ENCODE results near the gene ZFR2. TPM values are rescaled to one million over a fixed set of nuclear protein-coding genes. Genes with fewer than 3 reads are reported as not detected.

Gene ZFR2
- total RNA-seq, 4 donors from 2014 or later, result not detected

DNA sequence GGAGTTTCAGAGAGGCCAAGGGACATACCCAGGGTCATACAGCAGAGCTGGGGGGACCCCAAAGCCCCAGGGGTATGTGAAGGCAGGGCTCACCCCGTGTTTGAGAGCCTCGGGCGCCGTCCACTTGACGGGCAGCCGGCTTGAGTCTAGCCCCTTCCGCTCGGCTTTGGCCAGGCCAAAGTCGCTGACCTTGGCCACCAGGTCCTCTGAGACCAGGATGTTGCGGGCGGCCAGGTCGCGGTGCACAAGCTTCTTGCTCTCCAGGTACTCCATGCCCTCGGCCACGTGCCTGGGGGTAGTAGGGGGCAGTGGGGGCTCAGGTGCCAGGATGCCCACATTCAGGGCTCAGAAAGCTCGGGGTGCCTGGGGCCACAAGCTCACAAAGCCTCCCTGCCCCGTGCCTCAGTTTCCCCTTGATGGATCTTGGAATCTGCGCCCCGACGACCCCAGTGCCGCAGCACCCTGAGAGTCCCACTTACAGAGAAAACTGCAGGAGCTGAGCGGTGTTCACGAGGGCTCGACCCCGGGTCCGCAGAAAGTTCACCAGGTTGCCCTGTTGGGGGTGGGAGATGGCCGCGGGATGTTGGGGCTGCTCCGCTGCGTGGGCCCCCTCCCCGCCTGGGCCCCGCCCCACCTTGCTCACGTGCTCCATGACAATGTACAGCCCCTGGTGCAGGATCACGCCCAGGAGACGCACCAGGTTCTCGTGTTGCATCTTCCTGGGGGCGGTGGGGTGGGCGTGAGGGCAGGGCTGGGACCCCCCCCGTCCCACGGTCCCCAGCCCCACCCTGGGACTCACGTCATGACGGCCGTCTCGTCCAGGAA lies 89.7 kb downstream of the ZFR2 start:
- Histone ChIP-seq H3K36me3 (no peaks in the 10 kb centered on the region), H3K9me3 (no peaks in the 10 kb centered on the region), H3K4me1 (no peaks in the 10 kb centered on the region), H3K27ac (no peak overlapping the region), H3K4me3 (replicated peaks in 1 of 3) (no peak overlapping the region), H3K27me3 (no peaks in the 10 kb centered on the region)
- WGBS, 2 donors, result 78 to 80% methylated on average over 26 of the region's 44 CpGs
- TF ChIP-seq, protein P1, sequence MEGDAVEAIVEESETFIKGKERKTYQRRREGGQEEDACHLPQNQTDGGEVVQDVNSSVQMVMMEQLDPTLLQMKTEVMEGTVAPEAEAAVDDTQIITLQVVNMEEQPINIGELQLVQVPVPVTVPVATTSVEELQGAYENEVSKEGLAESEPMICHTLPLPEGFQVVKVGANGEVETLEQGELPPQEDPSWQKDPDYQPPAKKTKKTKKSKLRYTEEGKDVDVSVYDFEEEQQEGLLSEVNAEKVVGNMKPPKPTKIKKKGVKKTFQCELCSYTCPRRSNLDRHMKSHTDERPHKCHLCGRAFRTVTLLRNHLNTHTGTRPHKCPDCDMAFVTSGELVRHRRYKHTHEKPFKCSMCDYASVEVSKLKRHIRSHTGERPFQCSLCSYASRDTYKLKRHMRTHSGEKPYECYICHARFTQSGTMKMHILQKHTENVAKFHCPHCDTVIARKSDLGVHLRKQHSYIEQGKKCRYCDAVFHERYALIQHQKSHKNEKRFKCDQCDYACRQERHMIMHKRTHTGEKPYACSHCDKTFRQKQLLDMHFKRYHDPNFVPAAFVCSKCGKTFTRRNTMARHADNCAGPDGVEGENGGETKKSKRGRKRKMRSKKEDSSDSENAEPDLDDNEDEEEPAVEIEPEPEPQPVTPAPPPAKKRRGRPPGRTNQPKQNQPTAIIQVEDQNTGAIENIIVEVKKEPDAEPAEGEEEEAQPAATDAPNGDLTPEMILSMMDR (IDR thresholded peaks at IDR 0.05), result no peak
- TF ChIP-seq POLR2A (IDR thresholded peaks at IDR 0.05), result no peak
- DNase-seq, result no peak
- intact Hi-C loops (cut with DNase I), result no loop called here

DNA sequence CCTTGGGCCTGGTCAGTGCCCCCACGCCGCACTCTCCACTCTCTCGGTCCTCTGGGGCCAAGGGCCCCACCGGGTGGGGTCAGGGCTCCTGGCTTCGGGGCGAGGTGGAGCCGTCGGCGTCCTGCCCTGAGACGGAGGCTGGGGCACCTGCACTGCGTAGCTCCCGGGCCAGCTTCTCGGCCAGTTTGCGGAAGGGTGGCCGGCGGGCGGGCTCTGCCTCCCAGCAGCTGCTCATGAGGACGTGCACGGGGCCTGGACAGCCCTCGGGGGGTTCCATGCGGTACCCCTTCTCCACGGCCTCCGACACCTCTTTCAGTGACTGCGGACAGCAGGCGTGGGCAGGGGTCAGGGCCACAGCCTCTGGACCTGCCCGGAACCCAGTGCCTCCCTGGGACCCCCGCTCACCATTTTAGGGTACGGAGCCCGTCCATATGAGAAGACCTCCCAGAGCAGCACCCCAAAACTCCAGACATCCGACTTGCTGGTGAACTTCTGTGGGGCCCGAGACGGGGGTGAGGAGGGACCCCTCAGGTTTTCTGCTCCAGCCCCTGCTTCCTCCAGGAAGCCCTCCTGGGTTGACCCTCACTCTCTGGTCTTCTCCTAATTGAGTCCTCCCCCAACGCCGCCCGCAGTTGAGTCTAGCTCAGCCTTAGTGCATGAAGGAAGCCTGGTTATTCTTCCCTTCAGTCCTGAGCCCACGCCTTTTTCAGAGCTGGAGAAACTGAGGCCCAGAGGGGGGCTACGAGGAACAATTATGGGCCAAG lies 90.6 kb downstream of the ZFR2 start:
- 87 to 93% methylated on average over 11 to 24 of the region's 37 CpGs for WGBS, 2 donors
- intact Hi-C loops (cut with DNase I), result no loop called here
- H3K9me3 ChIP-seq, result no peaks in the 10 kb centered on the region
- H3K4me3 ChIP-seq (replicated peaks in 1 of 3), result no peak overlapping the region
- TF ChIP-seq POLR2A (IDR thresholded peaks at IDR 0.05), result no peak
- TF ChIP-seq, protein P1 (IDR thresholded peaks at IDR 0.05), result no peak
- H3K4me1 ChIP-seq, result no peaks in the 10 kb centered on the region
- H3K27ac ChIP-seq, result no peak overlapping the region
- no peak for DNase-seq
- no peaks in the 10 kb centered on the region for H3K27me3 ChIP-seq
- H3K36me3 ChIP-seq, result no peaks in the 10 kb centered on the region

DNA sequence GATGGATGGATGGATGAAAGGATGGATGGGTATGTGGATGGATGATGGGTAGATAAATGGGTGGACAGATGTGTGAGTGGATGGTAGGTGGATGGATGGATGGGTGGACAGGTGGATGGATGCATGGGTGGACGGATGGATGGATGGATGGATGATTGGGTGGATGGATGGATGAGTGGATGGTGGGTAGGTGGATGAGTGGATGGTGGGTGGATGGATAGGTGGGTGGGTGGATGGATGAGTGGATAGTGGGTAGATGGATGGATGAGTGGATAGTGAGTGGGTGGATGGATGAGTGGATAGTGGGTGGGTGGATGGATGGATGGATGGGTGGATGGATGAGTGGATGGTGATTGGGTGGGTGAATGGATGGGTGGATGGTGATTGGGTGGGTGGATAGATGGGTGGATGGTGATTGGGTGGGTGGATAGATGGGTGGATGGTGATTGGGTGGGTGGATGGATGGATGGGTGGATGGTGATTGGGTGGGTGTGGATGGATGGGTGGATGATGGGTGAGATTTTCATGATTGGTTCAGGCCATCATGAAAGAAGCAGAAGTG lies 92.3 kb downstream of the ZFR2 start:
- Histone ChIP-seq H3K27me3 (no peaks in the 10 kb centered on the region), H3K27ac (no peak overlapping the region), H3K36me3 (no peaks in the 10 kb centered on the region), H3K9me3 (no peaks in the 10 kb centered on the region), H3K4me3 (replicated peaks in 1 of 3) (no peak overlapping the region), H3K4me1 (no peaks in the 10 kb centered on the region)
- intact Hi-C loops (cut with DNase I), result no loop called here
- WGBS, 2 donors, result 91 to 94% methylated on average over 1 of the region's 1 CpG
- DNase-seq, result no peak
- TF ChIP-seq, protein P1 (IDR thresholded peaks at IDR 0.05), result no peak
- no peak for TF ChIP-seq POLR2A (IDR thresholded peaks at IDR 0.05)

DNA sequence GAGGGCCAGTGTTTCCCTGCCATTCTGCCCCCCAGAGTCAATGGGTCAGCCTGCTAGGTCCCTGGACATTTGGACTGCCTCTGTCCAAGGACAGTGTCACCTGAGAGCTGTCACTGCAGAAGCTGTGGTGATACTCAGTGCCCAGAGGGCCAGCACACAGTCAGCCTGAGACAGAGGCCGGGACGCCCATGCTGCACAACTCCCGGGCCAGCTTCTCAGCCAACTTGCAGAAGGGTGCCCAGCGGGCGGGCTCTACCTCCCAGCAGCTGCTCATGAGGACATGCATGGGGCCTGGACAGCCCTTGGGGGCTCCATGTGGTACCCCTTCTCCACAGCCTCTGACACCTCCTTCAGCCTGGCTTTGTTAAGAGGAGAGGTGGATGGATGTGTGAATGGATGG lies 93.0 kb downstream of the ZFR2 start:
- Histone ChIP-seq H3K9me3 (no peaks in the 10 kb centered on the region), H3K27ac (no peak overlapping the region), H3K4me3 (replicated peaks in 1 of 3) (no peak overlapping the region), H3K36me3 (no peaks in the 10 kb centered on the region), H3K27me3 (no peaks in the 10 kb centered on the region), H3K4me1 (no peaks in the 10 kb centered on the region)
- no peak for DNase-seq
- 93 to 97% methylated on average over 5 of the region's 5 CpGs for WGBS, 2 donors
- intact Hi-C loops (cut with DNase I), result no loop called here
- no peak for TF ChIP-seq POLR2A (IDR thresholded peaks at IDR 0.05)
- TF ChIP-seq, protein P1 (IDR thresholded peaks at IDR 0.05), result no peak

DNA sequence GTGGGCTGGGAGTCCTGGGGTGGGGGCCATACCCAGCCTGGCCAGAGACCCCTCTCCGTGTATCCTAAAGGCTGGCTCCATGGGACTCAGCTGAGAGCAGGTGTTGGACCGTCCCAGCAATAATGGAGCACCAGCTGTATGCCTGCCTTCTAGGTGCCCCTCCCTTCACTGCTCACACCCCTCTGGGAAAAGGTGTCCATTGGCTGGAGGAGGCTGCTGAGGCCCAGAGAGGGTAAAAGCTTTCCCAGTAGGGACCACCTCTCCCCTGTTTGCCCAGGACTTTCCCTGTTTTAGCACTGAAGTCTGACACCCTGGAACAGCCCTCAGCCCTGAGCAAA lies 93.5 kb downstream of the ZFR2 start:
- intact Hi-C loops (cut with DNase I), result no loop called here
- H3K4me1 ChIP-seq, result no peaks in the 10 kb centered on the region
- WGBS, 2 donors, result 92 to 100% methylated on average over 1 to 2 of the region's 2 CpGs

More for the DNA sequence above, 93.5 kb downstream of the ZFR2 start:
- no peak overlapping the region for H3K4me3 ChIP-seq (replicated peaks in 1 of 3)
- H3K27ac ChIP-seq, result no peak overlapping the region
- no peak for DNase-seq
- no peaks in the 10 kb centered on the region for H3K36me3 ChIP-seq
- TF ChIP-seq POLR2A (IDR thresholded peaks at IDR 0.05), result no peak
- TF ChIP-seq, protein P1 (IDR thresholded peaks at IDR 0.05), result no peak
- H3K27me3 ChIP-seq, result no peaks in the 10 kb centered on the region
- no peaks in the 10 kb centered on the region for H3K9me3 ChIP-seq
